AML-193 (cell line): Measurements from ENCODE around the gene P2RY6.

Experiments used
- DNase-seq, 2 experiments: peaks; one replicate each; lab custom pipeline; 2025; lab: John Stamatoyannopoulos, UW

P2RY6 gene

DNA sequence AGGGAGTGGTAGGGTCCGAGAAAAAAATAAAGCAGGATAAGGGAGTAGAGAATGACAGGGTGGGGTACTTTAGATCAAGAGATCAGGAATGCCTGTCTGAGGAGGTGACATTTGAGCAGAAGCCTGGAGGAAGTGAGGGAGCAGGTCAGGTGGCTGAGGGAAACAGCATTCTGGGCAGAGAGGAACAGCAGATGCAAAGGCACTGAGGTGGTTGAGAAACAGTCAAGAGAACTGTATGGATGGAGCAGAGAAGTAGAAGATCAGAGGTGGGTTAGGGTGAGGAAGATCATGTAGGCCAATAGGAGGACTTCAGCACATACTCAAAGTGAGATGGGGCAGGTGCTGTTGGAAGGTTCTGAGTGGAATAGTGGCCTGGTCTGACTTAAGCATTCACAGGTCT is 44.3 kb downstream of the P2RY6 start:
- DNase-seq = no peak

DNA sequence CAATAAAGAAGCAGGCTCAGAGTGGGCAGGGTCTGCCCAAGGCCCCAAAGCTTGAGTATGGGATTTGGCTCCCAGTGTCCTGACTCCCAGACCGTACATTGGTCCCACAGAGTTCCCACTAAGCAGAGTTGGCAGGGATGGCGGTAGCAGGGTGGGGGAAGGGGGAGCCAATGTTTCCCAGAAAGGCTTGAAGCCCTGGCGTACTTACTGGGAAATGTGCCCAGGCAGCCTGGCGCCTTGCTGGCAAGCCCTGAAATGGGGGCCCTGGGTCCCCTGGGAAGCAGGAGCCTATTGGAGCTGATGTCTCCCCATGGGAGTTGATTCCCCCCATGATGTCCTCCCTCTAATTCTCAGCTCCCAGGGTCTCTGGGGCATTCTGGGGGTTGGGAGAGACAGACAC is 45.2 kb downstream of the P2RY6 start:
- DNase-seq = no peak

GRCh38 chr11:73317803-73318202 is 45.7 kb downstream of the P2RY6 start:
- DNase-seq = no peak

GRCh38 chr11:73318501-73319011 is 46.4 kb downstream of the P2RY6 start:
- no peak for DNase-seq

DNA sequence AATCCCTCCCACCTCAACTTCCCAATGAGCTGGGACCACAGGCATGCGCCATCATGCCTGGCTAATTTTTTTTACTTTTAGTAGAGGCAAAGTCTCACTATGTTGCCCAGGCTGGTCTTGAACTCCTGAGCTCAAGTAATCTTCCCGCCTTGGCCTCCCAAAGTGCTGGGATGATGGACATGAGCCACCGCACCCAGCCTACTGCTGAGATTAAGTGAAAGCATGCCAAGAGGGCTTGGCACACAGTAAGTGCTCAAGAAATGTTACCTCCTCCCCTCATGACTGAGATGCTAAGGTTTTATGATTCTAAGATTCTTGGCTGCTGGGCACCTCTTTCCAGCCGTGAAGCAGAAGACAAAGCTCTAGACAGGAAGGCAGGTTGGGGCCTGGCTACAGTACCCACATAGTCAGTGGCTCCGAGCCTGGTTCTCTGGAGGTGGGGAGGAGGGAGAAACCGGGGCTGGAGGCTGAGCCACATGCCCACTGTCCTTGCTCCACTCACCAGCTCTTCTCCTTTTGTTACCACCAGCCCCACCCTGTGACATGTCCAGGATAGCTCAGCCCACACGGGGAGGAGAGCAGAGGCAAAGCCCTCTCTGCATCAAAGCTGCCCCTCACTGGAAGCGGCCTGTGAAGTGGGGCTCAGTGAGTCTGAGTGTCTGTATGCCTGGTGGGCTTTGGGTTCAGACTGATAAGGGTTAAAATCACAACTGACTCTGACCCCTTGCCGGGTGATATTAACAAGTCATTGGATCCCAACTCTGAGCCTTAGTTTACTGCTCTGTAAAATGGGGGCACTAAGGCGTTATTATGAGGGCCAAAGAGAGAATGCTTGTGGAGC is 48.8 kb downstream of the P2RY6 start:
- DNase-seq = no peak

DNA sequence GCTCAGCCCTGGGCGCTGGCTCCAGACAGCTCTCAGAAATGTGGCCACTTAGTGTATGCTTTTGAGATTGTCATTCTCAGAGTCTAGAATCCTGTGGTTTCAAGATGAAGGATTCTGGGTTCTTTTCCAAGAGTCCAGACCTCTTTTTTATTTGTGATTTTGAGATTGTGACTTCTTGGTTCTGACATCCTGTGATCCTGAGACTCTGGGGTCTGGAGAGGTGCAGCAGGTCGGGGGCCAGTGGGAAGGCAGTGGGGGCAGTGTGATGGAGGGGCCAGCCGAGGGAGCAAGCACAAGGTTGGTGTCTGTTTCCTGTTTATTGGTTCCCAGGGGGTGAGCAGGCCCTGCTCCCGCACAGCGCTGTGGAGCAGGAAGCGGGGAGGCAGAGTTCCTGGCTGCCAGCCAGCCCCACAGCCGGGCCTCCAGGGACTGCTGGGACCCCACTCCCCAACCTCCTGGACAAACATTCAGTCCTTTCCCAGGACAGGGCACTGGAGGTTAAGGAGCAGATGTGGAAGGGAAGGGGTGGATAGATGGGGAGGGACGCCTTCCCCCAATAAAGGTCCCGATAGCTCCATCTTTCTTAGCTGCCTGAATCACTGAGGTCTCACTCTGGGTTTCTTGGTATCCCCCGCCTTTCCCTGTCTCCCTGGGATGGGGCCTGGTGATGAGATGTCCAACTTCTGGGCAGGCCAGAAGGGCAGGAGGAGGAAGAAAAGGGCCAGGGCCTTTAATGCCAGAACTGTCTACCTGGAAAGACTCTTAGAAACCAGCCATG is 49.7 kb downstream of the P2RY6 start:
- DNase-seq = no peak

- no peak for DNase-seq
Measured at GRCh38 chr11:73322382-73323306, 50.5 kb downstream of the P2RY6 start.

DNA sequence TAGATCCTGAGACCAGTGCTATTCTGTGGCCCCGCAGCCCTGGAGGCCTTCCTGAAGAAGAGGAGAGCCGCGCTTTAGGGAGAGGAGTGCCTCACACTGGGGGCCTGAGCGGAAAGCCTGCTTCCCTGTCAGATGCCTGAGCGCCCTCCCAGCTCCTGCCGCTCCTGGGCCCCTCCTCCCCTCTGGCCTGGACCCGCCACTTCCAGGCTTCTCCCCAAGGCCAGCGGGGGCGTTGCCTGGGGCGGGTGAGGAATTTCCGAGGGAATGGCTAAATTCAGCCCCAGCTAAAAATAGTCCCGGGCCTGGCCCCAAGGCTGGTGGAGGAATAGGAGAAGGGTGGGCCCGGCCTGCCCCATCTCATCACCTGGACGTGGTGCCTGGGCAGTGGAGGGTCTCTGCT is 51.3 kb downstream of the P2RY6 start:
- DNase-seq = no peak

GRCh38 chr11:73324116-73324515 is 52.0 kb downstream of the P2RY6 start:
- DNase-seq = no peak

- no peak for DNase-seq
Measured at GRCh38 chr11:73324665-73325035, 52.5 kb downstream of the P2RY6 start.

DNA sequence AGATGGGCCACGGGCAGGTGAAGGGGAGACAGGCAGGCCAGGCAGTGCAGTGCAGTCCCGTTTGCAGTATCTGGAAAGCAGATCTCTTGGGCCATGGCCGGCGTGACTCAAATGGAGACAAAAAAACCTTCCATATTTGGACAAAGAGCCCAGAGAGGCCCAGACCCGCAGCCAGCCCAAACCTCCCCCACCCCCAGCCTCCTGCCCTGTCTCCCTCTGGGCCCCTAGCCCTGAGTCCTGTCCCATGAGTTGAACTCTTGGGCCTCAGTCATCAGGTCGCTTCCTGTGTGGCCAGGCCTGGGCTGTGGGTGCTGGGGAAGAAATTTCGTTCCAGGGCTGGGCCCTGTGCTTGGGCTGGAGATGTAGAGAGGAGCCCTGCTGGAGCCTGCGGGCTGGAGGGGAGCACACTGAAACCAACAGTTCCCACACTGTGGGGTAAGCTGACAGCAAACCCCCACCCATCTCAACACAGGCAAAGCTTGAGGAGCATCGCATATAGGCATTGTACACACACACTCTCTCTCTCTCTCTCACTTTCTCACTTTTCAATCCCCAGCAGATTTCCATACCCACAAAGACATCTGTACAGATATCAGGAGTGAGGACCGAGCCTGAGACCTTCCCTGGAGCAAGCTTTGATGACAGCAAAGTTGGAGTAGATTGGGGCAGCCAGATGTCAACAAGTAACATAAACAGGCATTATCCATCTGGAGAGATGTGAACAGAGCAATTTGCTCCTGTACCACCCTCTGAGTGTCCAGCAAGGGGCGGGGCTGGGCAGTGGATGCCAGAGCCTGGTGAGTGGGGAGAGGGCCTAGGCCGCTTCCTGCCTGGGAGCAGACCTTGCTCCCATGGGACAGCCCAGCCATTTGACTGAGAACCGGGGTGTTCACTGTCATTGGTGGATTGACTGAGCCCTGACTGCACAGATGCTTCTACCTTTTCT is 53.2 kb downstream of the P2RY6 start:
- DNase-seq = no peak

- peak in 1 of 2 experiments; percentile 20 for DNase-seq
Measured at GRCh38 chr11:73326929-73327811, 55.0 kb downstream of the P2RY6 start.

DNA sequence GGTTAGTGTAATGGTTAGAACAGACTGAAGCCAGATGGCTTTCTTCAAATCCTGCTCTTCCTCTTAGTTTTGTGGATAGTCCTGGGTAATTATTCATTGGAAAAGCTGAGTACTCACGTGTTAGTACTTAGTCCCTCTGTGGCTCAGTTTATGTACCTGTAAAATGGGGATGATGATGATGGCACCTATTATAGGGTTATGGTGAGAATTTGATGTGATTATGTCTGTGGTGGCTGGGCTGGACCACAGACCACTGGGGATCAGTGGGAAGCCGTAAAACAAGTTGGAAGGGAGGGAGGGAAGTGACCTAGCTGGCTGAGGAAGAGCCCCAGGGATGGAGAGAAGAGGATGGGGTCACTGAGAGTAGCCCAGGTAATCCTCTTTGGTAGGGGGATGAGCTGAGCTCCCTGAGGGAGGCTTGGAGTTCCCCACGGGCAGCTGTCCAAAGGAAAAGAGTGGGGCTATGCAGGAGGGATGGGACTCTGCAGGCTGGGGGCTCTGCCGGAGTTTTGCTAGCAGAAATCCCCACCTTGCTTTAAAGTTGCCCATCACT is 55.8 kb downstream of the P2RY6 start:
- DNase-seq = no peak

- no peak for DNase-seq
Measured at GRCh38 chr11:73330569-73331093, 58.5 kb downstream of the P2RY6 start.

DNA sequence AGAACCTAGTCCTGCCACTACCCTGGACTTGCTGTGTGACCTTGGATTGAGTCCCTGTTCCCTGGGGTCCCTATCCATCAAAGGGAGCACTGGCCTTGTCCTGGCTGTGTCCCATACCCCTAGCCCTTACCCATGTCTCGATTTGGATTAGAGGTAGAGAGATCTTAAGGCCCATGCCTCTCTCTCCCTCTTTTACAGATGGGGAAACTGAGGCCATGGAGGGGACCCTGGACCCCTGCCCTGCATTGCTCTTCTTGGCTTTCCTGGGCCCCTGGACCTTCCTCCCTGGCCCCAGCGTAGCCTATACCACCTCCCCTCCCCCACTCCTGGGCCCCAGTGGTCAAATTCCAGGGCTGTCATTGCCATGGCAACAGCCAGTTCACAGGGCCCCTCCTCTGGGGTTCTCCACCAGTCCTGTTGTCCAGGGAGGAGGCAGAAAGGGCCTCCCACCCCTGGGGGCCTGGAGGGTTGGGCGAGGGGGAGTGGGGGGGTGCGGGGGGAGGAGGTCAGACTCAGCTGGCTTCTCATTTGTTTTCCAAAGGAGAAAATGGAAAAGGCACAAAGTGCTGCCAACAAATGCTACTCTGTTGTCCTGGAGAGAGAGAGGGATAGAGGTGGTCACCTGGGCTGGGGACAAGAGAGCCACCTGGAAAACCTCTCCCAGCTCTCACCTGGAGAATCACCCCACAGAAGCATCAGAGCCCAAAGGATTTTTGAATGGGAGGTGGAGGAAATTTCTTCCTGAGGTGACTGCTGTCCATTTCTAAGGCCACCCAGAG is 59.2 kb downstream of the P2RY6 start:
- DNase-seq = no peak

DNA sequence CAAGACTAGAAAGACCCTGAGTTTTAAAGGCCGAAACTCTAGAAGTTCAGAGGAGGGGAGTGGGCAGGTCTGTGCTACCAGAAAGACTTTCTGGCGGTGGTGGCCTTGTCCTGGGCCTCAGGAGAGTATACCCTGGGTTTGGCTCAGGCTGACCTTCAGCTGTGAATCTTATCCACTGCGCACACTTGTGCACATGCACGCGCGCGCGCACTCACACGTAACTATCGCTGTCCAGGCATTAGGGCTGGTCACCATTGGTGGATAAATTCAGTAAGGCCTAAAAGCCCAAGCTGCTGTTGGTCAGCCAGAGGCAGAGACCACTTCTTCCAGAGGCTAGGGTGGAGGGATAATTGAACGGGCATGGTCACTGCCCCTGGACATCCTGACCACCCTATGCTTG is 61.0 kb downstream of the P2RY6 start:
- DNase-seq = no peak

DNA sequence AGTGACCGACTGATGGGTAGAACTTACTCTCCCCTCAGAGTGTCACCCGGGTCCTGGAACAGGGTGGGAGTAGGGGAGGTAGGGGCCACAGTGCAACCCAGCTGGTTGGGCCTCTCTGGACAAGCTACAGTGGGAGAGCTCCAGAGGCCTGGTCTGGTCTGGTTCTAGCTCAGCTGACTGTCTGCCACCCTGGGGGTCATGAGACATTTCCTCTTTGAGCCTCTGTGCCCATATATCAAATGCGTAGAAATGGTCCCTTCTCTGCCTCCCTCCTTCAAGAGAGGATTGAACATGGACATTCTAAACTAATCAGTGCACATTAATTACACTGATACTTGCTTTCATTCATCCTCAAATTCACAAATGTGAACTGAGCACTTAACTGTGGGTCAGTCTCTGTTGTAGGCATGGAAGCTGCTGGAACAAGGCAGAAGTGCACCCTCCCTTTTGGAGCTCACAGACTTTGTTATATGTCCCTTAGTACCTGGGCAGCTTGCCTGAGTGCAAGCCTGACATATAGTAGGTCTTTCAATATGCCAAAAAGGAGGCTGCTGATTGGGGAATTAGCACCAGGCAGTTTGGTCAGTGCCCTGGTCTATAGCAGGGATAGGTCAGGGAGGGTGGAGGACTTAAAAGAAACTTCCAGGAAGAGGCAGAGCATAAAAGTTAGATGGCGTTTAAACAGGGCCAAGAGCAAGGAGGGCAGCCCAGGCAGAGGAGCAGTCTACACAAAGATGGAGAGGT is 61.7 kb downstream of the P2RY6 start:
- DNase-seq = no peak
